ENCODE data around the gene LGALS3BP.

DNA sequence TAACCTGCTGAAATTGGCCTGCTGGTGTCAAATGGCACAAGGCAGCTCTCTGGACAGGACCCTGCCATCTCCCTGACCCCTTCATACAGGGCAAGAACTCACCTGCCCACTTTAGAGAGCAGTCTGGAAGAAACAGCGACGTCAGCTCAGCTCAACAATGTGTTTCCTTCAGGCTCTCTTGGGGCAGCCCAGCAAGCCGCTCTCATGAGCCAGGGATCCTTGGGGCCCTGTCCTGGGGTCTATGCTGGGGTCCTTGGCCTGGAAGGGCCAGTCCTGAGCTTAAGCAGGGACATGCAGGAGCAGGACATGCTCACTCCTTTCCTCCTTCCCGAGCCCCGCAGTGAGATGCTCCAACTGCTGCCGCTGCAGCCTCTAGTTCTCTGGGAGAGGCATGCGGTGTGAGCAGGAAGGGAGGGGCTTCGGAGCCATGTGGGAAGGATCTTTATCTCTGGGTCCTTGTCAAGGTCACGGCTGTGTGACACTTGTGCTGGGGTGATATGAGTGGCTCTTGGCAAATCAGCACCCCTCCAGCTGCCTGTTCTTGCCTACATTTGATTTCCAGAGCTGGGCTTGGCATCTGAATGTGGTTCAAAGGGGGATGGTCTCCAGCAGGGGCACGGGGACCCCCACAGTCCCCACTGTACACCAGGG is 47.7 kb upstream of the LGALS3BP start:
- TF ChIP-seq, protein P1, sequence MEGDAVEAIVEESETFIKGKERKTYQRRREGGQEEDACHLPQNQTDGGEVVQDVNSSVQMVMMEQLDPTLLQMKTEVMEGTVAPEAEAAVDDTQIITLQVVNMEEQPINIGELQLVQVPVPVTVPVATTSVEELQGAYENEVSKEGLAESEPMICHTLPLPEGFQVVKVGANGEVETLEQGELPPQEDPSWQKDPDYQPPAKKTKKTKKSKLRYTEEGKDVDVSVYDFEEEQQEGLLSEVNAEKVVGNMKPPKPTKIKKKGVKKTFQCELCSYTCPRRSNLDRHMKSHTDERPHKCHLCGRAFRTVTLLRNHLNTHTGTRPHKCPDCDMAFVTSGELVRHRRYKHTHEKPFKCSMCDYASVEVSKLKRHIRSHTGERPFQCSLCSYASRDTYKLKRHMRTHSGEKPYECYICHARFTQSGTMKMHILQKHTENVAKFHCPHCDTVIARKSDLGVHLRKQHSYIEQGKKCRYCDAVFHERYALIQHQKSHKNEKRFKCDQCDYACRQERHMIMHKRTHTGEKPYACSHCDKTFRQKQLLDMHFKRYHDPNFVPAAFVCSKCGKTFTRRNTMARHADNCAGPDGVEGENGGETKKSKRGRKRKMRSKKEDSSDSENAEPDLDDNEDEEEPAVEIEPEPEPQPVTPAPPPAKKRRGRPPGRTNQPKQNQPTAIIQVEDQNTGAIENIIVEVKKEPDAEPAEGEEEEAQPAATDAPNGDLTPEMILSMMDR (IDR thresholded peaks at IDR 0.05) = no peak
- no peak for TF ChIP-seq POLR2AphosphoS5 (IDR thresholded peaks at IDR 0.05; ENCODE audit: insufficient read depth in 1 of 2, low read depth in 1 of 2)
